Heart left ventricle (tissue), 11 donors: ENCODE measurements around the gene H19. TPM values are rescaled to one million over a fixed set of nuclear protein-coding genes. Genes with fewer than 3 reads are reported as not detected.

Experiments used
- microRNA counts, 2 donors: library from miRNA; unstranded; fragments of <30 nt; microRNA quantifications; one replicate each; lab custom pipeline; 2016
- polyA plus RNA-seq, 2 donors: library from polyadenylated mRNA; stranded (reverse); fragments of 200-250 nt; gene quantifications; one replicate each; pipeline ENCODE4 v1.2.3, GENCODE V29; 2013
- total RNA-seq, 9 donors: library from RNA; depleted of rRNA in 2 of 9; stranded (reverse); fragments of >200 nt in 2 of 9; fragmentation: NEBNext Ultra II Directional in 3 of 9; extraction: Animal tissue kit (Norgen Biotek cat#: 25700) in 3 of 9; gene quantifications; one replicate each; pipeline versions ENCODE4 v1.1.0 to v1.2.4, GENCODE V29; 2016 to 2023
- donor health status: ischemic (EF 13 %, LVEDD 7.1; RV severe dilation, severe dysfunction).
- donor health status: healthy with polysubstance abuse.
- donor health status: DM: no; HTN: yes; CAD: no.
- donor health status: DM: no; HTN: no; CAD: no.
- donor health status: ischemic (EF 25% LVEDD 5.7; RV mildly dilated, moderate dysfunction).
- donor health status: healthy.
- donor health status: DM: yes; HTN: yes; CAD: no.
- donor health status: PGD.
- donor health status: nonischemic (EF 23%, LVEDD 6.1; RV moderate dilation, normal function).

The H19 gene
- total and polyA plus RNA-seq, 11 donors = 303 to 1,545 (median 586) TPM

MicroRNAs encoded within 50 kb of the gene (microRNA counts, 767-probe panel; counts per million panel counts)
- 0 to 671 counts per million in 2 donors for microRNA hsa-miR-675-5p (lab: Ali Mortazavi, UCI)

Other genes with a start within 250 kb of the H19 start
- 1 to 10 TPM in 1 of 9 donors, under 1 TPM in 8; 0.23 to 3.6 (median 0.56) TPM for gene IFITM10, start 247.2 kb downstream of the H19 start, total RNA-seq
- under 1 TPM; 0.12 to 0.19 TPM for gene IFITM10, start 247.2 kb downstream of the H19 start, polyA plus RNA-seq
- gene CTSD, start 233.9 kb downstream of the H19 start, total RNA-seq = 1,000 to 10,000 TPM in 3 of 9 donors, 100 to 1,000 TPM in 6; 580 to 1,779 (median 722) TPM
- gene CTSD, start 233.9 kb downstream of the H19 start, polyA plus RNA-seq = 1,000 to 10,000 TPM in 1 of 2 donors, 100 to 1,000 TPM in 1; 420 to 1,089 TPM
- gene SYT8, start 162.9 kb downstream of the H19 start, total RNA-seq = not detected
- under 1 TPM in 1 of 2 donors, not detected in 1; 0.08 TPM for gene SYT8, start 162.9 kb downstream of the H19 start, polyA plus RNA-seq
- gene TNNI2, start 158.9 kb downstream of the H19 start, total RNA-seq = 1 to 10 TPM in 1 of 9 donors, under 1 TPM in 1, not detected in 7; 0.72 to 3.3 TPM
- gene TNNI2, start 158.9 kb downstream of the H19 start, polyA plus RNA-seq = under 1 TPM in 1 of 2 donors, not detected in 1; 0.22 TPM
- 10 to 100 TPM; 11.4 to 86.8 (median 16.4) TPM for gene LSP1, start 144.8 kb downstream of the H19 start, total RNA-seq
- gene LSP1, start 144.8 kb downstream of the H19 start, polyA plus RNA-seq = 10 to 100 TPM; 10.0 to 20.6 TPM
- gene PRR33, start 105.9 kb downstream of the H19 start, total RNA-seq = 1 to 10 TPM in 8 of 9 donors, under 1 TPM in 1; 0.81 to 5.1 (median 2.4) TPM
- 1 to 10 TPM in 1 of 2 donors, under 1 TPM in 1; 0.08 to 4.6 TPM for gene PRR33, start 105.9 kb downstream of the H19 start, polyA plus RNA-seq
- 10 to 100 TPM; 17.1 to 84.5 (median 49.0) TPM for gene TNNT3, start 78.1 kb downstream of the H19 start, total RNA-seq
- gene TNNT3, start 78.1 kb downstream of the H19 start, polyA plus RNA-seq = 10 to 100 TPM; 40.8 to 45.5 TPM
- gene MRPL23, start 50.5 kb downstream of the H19 start, total RNA-seq = 100 to 1,000 TPM in 2 of 9 donors, 10 to 100 TPM in 7; 44.0 to 183 (median 76.1) TPM
- 100 to 1,000 TPM; 141 to 183 TPM for gene MRPL23, start 50.5 kb downstream of the H19 start, polyA plus RNA-seq
- 100 to 1,000 TPM in 5 of 9 donors, 10 to 100 TPM in 4; 61.9 to 175 (median 102) TPM for gene IGF2, start 141.5 kb upstream of the H19 start, total RNA-seq
- gene IGF2, start 141.5 kb upstream of the H19 start, polyA plus RNA-seq = 10 to 100 TPM; 48.9 to 56.3 TPM
- under 1 TPM in 1 of 9 donors, not detected in 8; 0.67 TPM for gene INS, start 163.4 kb upstream of the H19 start, total RNA-seq
- 1 to 10 TPM in 1 of 2 donors, not detected in 1; 1.8 TPM for gene INS, start 163.4 kb upstream of the H19 start, polyA plus RNA-seq
- not detected for gene TH, start 174.0 kb upstream of the H19 start, total RNA-seq
- gene TH, start 174.0 kb upstream of the H19 start, polyA plus RNA-seq = under 1 TPM in 1 of 2 donors, not detected in 1; 0.08 TPM